Loucy (cell line): ENCODE results near the gene NEK8.

Source experiments
- EZH2phosphoT487 ChIP-seq: fragments of 200-600 bp; IDR thresholded peaks from 2 replicates; pipeline ENCODE4 v1.6.1; 2018; ENCODE audit warnings: antibody characterized with exemption, mild to moderate bottlenecking, moderate library complexity, borderline replicate concordance
- TF ChIP-seq, protein P1 (sequence below): fragments of 200-600 bp; sonication (generic); conservative IDR thresholded peaks from 2 replicates; pipeline ENCODE4 v1.5.1; 2014; ENCODE audit warnings: mild to moderate bottlenecking, antibody characterized with exemption, low read length

DNA sequence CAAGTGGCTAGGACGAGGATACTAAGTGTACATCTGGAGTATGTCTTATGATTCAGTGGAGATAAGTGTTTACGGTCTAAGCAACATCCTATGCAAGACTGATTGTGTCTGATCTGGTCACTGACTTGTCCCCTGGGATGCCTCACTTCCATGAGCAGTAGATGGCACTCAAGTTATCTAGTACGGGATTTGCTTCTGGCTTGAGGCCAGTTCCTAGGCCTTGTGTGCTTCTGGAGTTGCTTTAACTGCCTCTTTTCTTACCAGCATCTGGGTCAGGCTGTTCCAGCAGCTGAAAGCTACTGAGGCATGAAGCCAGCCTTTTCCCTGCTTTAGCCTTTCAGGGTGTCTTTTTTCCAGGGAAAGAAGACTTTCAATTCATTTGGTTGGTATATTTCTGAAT, 43.6 kb upstream of the NEK8 start:
- TF ChIP-seq, protein P1, sequence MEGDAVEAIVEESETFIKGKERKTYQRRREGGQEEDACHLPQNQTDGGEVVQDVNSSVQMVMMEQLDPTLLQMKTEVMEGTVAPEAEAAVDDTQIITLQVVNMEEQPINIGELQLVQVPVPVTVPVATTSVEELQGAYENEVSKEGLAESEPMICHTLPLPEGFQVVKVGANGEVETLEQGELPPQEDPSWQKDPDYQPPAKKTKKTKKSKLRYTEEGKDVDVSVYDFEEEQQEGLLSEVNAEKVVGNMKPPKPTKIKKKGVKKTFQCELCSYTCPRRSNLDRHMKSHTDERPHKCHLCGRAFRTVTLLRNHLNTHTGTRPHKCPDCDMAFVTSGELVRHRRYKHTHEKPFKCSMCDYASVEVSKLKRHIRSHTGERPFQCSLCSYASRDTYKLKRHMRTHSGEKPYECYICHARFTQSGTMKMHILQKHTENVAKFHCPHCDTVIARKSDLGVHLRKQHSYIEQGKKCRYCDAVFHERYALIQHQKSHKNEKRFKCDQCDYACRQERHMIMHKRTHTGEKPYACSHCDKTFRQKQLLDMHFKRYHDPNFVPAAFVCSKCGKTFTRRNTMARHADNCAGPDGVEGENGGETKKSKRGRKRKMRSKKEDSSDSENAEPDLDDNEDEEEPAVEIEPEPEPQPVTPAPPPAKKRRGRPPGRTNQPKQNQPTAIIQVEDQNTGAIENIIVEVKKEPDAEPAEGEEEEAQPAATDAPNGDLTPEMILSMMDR, result no peak
- no peak for TF ChIP-seq EZH2phosphoT487
